SK-N-SH treated with all-trans-retinoic acid at 6 μM for 48 hours (cell line): ENCODE measurements around the gene TMEM209.

ENCODE experiments used
- ATAC-seq: fragments of 200-7000 bp; cut with Tn5 transposase; 3 replicates; pipeline ENCODE4 v1.9.1; 2020; ENCODE audit warnings: mild to moderate bottlenecking, moderate library complexity
- ARNTL ChIP-seq: fragments of 450-650 bp; formaldehyde crosslinking; IDR thresholded peaks from 2 replicates; pipeline ENCODE4 v1.5.0; 2020; ENCODE audit warnings: low read depth, mild to moderate bottlenecking, moderate library complexity, borderline replicate concordance
- BACH2 ChIP-seq: fragments of 250-450 bp; sonication (Bioruptor Pico); IDR thresholded peaks from 2 replicates; pipeline ENCODE4 v1.9.0; 2021; ENCODE audit warnings: mild to moderate bottlenecking, borderline replicate concordance
- CREB5 ChIP-seq: fragments of 250-450 bp; sonication (Bioruptor Pico); IDR thresholded peaks from 2 replicates; pipeline ENCODE4 v1.5.1; 2020; ENCODE audit warnings: low read depth, mild to moderate bottlenecking, moderate library complexity
- CSDC2 ChIP-seq: fragments of 250-450 bp; sonication (Bioruptor Pico); IDR thresholded peaks from 2 replicates; pipeline ENCODE4 v1.5.0; 2020; ENCODE audit warnings: mild to moderate bottlenecking, moderate library complexity
- CSRNP3 ChIP-seq: fragments of 250-450 bp; sonication (Bioruptor Pico); IDR thresholded peaks from 2 replicates; pipeline ENCODE4 v1.5.1; 2021; ENCODE audit warnings: mild to moderate bottlenecking, moderate library complexity
- ESRRG ChIP-seq: fragments of 250-450 bp; sonication (Bioruptor Pico); IDR thresholded peaks from 2 replicates; pipeline ENCODE4 v1.6.1; 2021; ENCODE audit warnings: mild to moderate bottlenecking
- GLIS3 ChIP-seq: fragments of 250-450 bp; sonication (Bioruptor Pico); IDR thresholded peaks from 2 replicates; pipeline ENCODE4 v1.5.0; 2020; ENCODE audit warnings: mild to moderate bottlenecking, moderate library complexity
- ISL1 ChIP-seq: fragments of 250-450 bp; sonication (Bioruptor Pico); IDR thresholded peaks from 2 replicates; pipeline ENCODE4 v2.1.2; 2022; ENCODE audit warnings: mild to moderate bottlenecking, moderate library complexity
- OSR1 ChIP-seq: fragments of 250-450 bp; sonication (Bioruptor Pico); IDR thresholded peaks from 2 replicates; pipeline ENCODE4 v1.8.0; 2022; ENCODE audit warnings: moderate library complexity, mild to moderate bottlenecking, inconsistent platforms
- PATZ1 ChIP-seq: fragments of 250-450 bp; sonication (Bioruptor Pico); IDR thresholded peaks from 2 replicates; pipeline ENCODE4 v1.8.0; 2020; ENCODE audit warnings: mild to moderate bottlenecking, moderate library complexity, borderline replicate concordance
- POU6F1 ChIP-seq: fragments of 250-450 bp; sonication (Bioruptor Pico); IDR thresholded peaks from 2 replicates; pipeline ENCODE4 v1.8.0; 2021; ENCODE audit warnings: low read depth, mild to moderate bottlenecking, moderate library complexity, borderline replicate concordance
- PPARA ChIP-seq: fragments of 250-450 bp; sonication (Bioruptor Pico); IDR thresholded peaks from 2 replicates; pipeline ENCODE4 v1.5.0; 2020; ENCODE audit warnings: mild to moderate bottlenecking, borderline replicate concordance
- RARB ChIP-seq: fragments of 250-450 bp; sonication (Bioruptor Pico); IDR thresholded peaks from 2 replicates; pipeline ENCODE4 v1.8.0; 2021; ENCODE audit warnings: mild to moderate bottlenecking, moderate library complexity
- TCF4 ChIP-seq: fragments of 250-450 bp; sonication (Bioruptor Pico); IDR thresholded peaks from 2 replicates; pipeline ENCODE4 v1.8.0; 2021; ENCODE audit warnings: mild to moderate bottlenecking, moderate library complexity, borderline replicate concordance
- TOX ChIP-seq: fragments of 250-450 bp; sonication (Bioruptor Pico); IDR thresholded peaks from 2 replicates; pipeline ENCODE4 v1.8.0; 2021; ENCODE audit warnings: mild to moderate bottlenecking, moderate library complexity, borderline replicate concordance
- TSHZ2 ChIP-seq: fragments of 250-450 bp; sonication (Bioruptor Pico); IDR thresholded peaks from 2 replicates; pipeline ENCODE4 v1.5.0; 2020; ENCODE audit warnings: mild to moderate bottlenecking, moderate library complexity
- ZC3H10 ChIP-seq: fragments of 250-450 bp; sonication (Bioruptor Pico); IDR thresholded peaks from 2 replicates; pipeline ENCODE4 v1.5.1; 2021; ENCODE audit warnings: mild to moderate bottlenecking, moderate library complexity
- ZFP3 ChIP-seq: fragments of 250-450 bp; sonication (Bioruptor Pico); IDR thresholded peaks from 2 replicates; pipeline ENCODE4 v1.5.0; 2020; ENCODE audit warnings: mild to moderate bottlenecking, moderate library complexity
- ZFP30 ChIP-seq: fragments of 450-650 bp; formaldehyde crosslinking; IDR thresholded peaks from 2 replicates; pipeline ENCODE4 v1.5.0; 2022; ENCODE audit warnings: mild to moderate bottlenecking, moderate library complexity
- ZNF565 ChIP-seq: fragments of 450-650 bp; formaldehyde crosslinking; conservative IDR thresholded peaks from 2 replicates; pipeline ENCODE4 v1.5.0; 2020; ENCODE audit warnings: low read depth, mild to moderate bottlenecking, moderate library complexity
- ZNF70 ChIP-seq: fragments of 450-650 bp; formaldehyde crosslinking; IDR thresholded peaks from 2 replicates; pipeline ENCODE4 v1.5.0; 2020; ENCODE audit warnings: mild to moderate bottlenecking, moderate library complexity
- ZNF8 ChIP-seq: fragments of 450-650 bp; formaldehyde crosslinking; IDR thresholded peaks from 2 replicates; pipeline ENCODE4 v1.5.0; 2020; ENCODE audit warnings: mild to moderate bottlenecking, moderate library complexity

The TMEM209 gene

GRCh38 chr7:130197094-130197493, 8.1 kb downstream of the TMEM209 start:
- TF ChIP-seq CSRNP3 (CRISPR knock-in tag), result no peak
- TF ChIP-seq ESRRG (CRISPR knock-in tag), result no peak
- no peak for TF ChIP-seq ARNTL (CRISPR knock-in tag)
- TF ChIP-seq ZNF70, result no peak
- no peak for TF ChIP-seq CSDC2 (CRISPR knock-in tag)
- no peak for TF ChIP-seq RARB (CRISPR knock-in tag)
- no peak for TF ChIP-seq BACH2 (CRISPR knock-in tag)
- TF ChIP-seq ZFP3 (CRISPR knock-in tag), result no peak
- TF ChIP-seq ISL1, result no peak
- TF ChIP-seq ZFP30 (CRISPR knock-in tag), result no peak
- no peak for TF ChIP-seq ZC3H10 (CRISPR knock-in tag)
- TF ChIP-seq ZNF565 (CRISPR knock-in tag), result no peak
- TF ChIP-seq TCF4 (CRISPR knock-in tag), result no peak
- no peak for TF ChIP-seq TSHZ2 (CRISPR knock-in tag)
- TF ChIP-seq POU6F1, result no peak
- TF ChIP-seq TOX (CRISPR knock-in tag), result no peak
- no peak for ATAC-seq

GRCh38 chr7:130196476-130196875, 8.7 kb downstream of the TMEM209 start:
- no peak for ATAC-seq
- TF ChIP-seq ESRRG (CRISPR knock-in tag), result no peak
- no peak for TF ChIP-seq OSR1
- no peak for TF ChIP-seq BACH2 (CRISPR knock-in tag)
- TF ChIP-seq ZNF8, result no peak
- no peak for TF ChIP-seq PATZ1
- no peak for TF ChIP-seq CREB5 (CRISPR knock-in tag)
- TF ChIP-seq ZC3H10 (CRISPR knock-in tag), result no peak
- TF ChIP-seq ARNTL (CRISPR knock-in tag), result no peak
- TF ChIP-seq GLIS3, result no peak
- TF ChIP-seq ISL1, result no peak
- no peak for TF ChIP-seq TSHZ2 (CRISPR knock-in tag)
- no peak for TF ChIP-seq ZNF565 (CRISPR knock-in tag)
- TF ChIP-seq TCF4 (CRISPR knock-in tag), result no peak
- no peak for TF ChIP-seq PPARA (CRISPR knock-in tag)
- TF ChIP-seq RARB (CRISPR knock-in tag), result no peak
